Measurements from ENCODE around the gene ADAM23. TPM values are rescaled to one million over a fixed set of nuclear protein-coding genes. Genes with fewer than 3 reads are reported as not detected.

The ADAM23 gene
- total RNA-seq, 1 experiment from 2014 or later = 24.6 TPM

- TF ChIP-seq NFATC4 (CRISPR knock-in tag; IDR thresholded peaks at IDR 0.05) (no peak), ELF4 (CRISPR knock-in tag; IDR thresholded peaks at IDR 0.05; ENCODE audit: low read depth) (no peak), HMGXB4 (CRISPR knock-in tag; IDR thresholded peaks at IDR 0.05) (no peak), TEAD4 (CRISPR knock-in tag; IDR thresholded peaks at IDR 0.05) (no peak)
- TF ChIP-seq, protein P1, sequence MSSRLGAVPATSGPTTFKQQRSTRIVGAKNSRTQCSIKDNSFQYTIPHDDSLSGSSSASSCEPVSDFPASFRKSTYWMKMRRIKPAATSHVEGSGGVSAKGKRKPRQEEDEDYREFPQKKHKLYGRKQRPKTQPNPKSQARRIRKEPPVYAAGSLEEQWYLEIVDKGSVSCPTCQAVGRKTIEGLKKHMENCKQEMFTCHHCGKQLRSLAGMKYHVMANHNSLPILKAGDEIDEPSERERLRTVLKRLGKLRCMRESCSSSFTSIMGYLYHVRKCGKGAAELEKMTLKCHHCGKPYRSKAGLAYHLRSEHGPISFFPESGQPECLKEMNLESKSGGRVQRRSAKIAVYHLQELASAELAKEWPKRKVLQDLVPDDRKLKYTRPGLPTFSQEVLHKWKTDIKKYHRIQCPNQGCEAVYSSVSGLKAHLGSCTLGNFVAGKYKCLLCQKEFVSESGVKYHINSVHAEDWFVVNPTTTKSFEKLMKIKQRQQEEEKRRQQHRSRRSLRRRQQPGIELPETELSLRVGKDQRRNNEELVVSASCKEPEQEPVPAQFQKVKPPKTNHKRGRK (CRISPR knock-in tag; IDR thresholded peaks at IDR 0.05; ENCODE audit: borderline replicate concordance) = no peak
Measured at GRCh38 chr2:206530727-206531126, 87.4 kb downstream of the ADAM23 start (continued).

DNA sequence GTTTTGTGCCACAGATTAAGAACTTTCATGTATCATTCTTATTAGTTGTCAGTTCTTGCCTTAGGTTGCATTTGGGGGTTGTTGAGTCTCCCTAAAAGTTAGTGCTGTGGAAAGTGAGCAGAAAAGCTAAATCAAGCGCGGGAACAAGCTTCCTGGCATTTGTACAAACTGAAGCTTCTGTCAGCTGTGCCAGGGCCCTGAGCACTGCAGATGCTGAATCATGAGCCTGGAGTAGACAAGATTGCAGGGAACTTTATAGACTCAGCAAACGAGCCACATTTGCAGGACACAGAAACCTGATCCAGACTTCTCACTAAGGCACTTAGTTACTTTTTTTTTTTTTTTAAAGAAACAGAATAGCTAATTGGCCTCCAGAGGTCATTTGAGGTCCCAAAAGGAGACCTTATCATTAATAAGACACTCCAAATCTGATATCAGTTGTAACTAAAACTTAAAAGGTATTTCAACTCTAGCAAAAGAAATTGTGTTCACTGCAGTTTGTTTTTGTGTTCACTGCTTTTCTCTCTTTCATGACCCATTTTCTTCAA is 88.7 kb downstream of the ADAM23 start:
- POLR2A ChIA-PET = no interaction called here
- ATAC-seq = no peak
- H3K4me3 Mint-ChIP-seq = no peak overlapping the region
- TF ChIP-seq TP53 (CRISPR knock-in tag; IDR thresholded peaks at IDR 0.05) (no peak), ATF6 (CRISPR knock-in tag; IDR thresholded peaks at IDR 0.05) (no peak), NFATC4 (CRISPR knock-in tag; IDR thresholded peaks at IDR 0.05) (no peak), PRDM15 (CRISPR knock-in tag; IDR thresholded peaks at IDR 0.05) (no peak), RELA (CRISPR knock-in tag; IDR thresholded peaks at IDR 0.05; ENCODE audit: borderline replicate concordance) (no peak), HMGA2 (CRISPR knock-in tag; IDR thresholded peaks at IDR 0.05) (no peak), ZNF263 (CRISPR knock-in tag; IDR thresholded peaks at IDR 0.05; ENCODE audit: low read depth) (no peak), RORB (CRISPR knock-in tag; IDR thresholded peaks at IDR 0.05) (no peak), PRRX2 (CRISPR knock-in tag; IDR thresholded peaks at IDR 0.05) (no peak), ZNF138 (CRISPR knock-in tag; conservative IDR thresholded peaks at IDR 0.05) (no peak), E2F1 (CRISPR knock-in tag; IDR thresholded peaks at IDR 0.05) (no peak), ERG (CRISPR knock-in tag; IDR thresholded peaks at IDR 0.05) (no peak)
- TF ChIP-seq, protein P2, sequence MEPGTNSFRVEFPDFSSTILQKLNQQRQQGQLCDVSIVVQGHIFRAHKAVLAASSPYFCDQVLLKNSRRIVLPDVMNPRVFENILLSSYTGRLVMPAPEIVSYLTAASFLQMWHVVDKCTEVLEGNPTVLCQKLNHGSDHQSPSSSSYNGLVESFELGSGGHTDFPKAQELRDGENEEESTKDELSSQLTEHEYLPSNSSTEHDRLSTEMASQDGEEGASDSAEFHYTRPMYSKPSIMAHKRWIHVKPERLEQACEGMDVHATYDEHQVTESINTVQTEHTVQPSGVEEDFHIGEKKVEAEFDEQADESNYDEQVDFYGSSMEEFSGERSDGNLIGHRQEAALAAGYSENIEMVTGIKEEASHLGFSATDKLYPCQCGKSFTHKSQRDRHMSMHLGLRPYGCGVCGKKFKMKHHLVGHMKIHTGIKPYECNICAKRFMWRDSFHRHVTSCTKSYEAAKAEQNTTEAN (CRISPR knock-in tag; IDR thresholded peaks at IDR 0.05) = no peak
- TF ChIP-seq, protein P1 (CRISPR knock-in tag; IDR thresholded peaks at IDR 0.05; ENCODE audit: borderline replicate concordance) = no peak
- TF ChIP-seq, protein P3, sequence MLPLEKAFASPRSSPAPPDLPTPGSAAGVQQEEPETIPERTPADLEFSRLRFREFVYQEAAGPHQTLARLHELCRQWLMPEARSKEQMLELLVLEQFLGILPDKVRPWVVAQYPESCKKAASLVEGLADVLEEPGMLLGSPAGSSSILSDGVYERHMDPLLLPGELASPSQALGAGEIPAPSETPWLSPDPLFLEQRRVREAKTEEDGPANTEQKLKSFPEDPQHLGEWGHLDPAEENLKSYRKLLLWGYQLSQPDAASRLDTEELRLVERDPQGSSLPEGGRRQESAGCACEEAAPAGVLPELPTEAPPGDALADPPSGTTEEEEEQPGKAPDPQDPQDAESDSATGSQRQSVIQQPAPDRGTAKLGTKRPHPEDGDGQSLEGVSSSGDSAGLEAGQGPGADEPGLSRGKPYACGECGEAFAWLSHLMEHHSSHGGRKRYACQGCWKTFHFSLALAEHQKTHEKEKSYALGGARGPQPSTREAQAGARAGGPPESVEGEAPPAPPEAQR (CRISPR knock-in tag; IDR thresholded peaks at IDR 0.05) = no peak
- TF ChIP-seq, protein P4, sequence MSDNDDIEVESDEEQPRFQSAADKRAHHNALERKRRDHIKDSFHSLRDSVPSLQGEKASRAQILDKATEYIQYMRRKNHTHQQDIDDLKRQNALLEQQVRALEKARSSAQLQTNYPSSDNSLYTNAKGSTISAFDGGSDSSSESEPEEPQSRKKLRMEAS (CRISPR knock-in tag; IDR thresholded peaks at IDR 0.05) = no peak

More for the DNA sequence above, 88.7 kb downstream of the ADAM23 start:
- Mint-ChIP-seq H3K27ac (peak overlapping the region; percentile 63), H3K36me3 (no peaks in the 10 kb centered on the region), H3K9me3 (no peaks in the 10 kb centered on the region), H3K4me1 (peaks cover 20% of the 10 kb centered on the region), H3K27me3 (ENCODE audit: low read depth) (no peaks in the 10 kb centered on the region)
- CTCF ChIA-PET = no interaction called here
- DNase-seq (ENCODE audit: low spot score) = no peak

All from WTC11 (cell line).